ENCODE data around the gene TFAP2A.

TFAP2A gene

GRCh38 chr6:10382322-10382721 lies 32.6 kb downstream of the TFAP2A start:
- no peak for DNase-seq

GRCh38 chr6:10381830-10382208 lies 33.1 kb downstream of the TFAP2A start:
- DNase-seq, result no peak

DNA sequence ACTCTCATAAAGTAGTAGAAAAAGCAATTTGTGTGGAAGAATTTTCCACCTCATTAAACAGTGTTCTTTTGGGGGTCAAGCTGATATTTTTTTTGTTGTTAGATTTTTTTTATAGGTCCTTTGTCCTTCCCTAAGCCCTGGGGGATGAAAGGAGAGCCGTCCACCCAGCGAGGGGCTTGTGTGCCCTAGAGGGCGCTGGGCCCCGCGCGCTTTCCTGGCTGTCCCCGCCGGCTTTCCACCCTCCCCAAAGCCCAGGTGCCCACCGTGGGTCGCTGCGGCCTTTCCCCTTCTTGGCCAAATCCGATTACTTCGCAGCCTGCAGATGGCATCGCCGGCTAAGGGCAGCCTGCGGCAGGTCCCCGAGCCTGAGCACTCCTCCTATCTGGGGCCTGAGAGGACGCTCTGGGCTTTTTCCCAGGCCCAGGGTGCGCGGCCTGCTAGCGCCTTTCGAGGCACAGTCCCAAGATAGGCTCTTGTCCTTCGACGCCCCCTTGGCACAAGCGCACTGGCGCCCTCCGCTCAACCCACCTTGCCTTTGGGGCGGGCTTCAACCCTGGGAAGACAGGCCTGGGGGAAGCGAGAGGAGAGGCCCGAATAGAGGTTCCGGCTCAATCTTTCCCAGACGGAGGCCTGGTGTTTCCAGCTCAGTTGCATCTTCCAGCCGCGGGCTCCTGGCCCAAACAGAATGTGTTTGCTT lies 33.6 kb downstream of the TFAP2A start:
- no peak for DNase-seq

GRCh38 chr6:10375391-10375969 lies 39.4 kb downstream of the TFAP2A start:
- DNase-seq, result no peak

GRCh38 chr6:10373642-10374359 lies 41.1 kb downstream of the TFAP2A start:
- no peak for DNase-seq

DNA sequence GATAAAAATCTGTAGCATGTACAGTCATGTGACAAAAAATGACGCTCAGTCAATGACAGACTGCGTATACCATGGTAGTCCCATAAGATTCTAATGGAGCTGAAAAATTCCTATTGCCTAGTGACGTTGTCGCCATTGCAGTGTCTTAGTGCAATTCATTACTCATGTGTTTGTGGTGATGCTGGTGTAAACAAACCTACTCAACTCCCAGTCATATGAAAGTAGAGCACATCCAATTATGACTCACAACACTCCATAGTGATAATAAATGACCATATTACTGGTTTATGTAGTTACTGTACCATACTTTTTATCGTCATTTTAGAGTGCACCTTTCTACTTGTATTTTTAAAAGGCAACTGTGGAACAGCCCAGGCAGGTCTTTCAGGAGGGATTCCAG lies 45.0 kb downstream of the TFAP2A start:
- peak; percentile 15 for DNase-seq

DNA sequence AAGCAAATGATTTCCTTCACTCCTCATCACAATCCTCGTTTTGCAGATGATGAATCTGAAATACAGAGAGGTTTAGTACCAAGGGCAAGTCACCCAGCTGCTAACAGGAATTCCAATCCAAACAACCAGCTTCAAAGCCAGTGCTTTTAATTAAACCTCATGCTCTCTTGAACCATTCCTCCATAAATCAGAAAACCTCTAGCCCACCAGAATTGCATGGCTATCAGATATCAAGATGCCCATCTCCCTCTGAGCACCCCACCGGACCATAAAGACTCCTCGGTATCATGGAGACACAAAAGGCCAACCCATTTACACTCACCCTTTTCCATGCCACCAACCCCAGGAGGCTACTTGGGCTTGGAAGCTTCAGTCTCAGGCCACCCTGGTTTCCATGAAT lies 46.0 kb downstream of the TFAP2A start:
- no peak for DNase-seq

GRCh38 chr6:10363911-10364310 lies 51.0 kb downstream of the TFAP2A start:
- no peak for DNase-seq

GRCh38 chr6:10362300-10362699 lies 52.6 kb downstream of the TFAP2A start:
- DNase-seq, result no peak

GRCh38 chr6:10361428-10361827 lies 53.4 kb downstream of the TFAP2A start:
- DNase-seq, result no peak

DNA sequence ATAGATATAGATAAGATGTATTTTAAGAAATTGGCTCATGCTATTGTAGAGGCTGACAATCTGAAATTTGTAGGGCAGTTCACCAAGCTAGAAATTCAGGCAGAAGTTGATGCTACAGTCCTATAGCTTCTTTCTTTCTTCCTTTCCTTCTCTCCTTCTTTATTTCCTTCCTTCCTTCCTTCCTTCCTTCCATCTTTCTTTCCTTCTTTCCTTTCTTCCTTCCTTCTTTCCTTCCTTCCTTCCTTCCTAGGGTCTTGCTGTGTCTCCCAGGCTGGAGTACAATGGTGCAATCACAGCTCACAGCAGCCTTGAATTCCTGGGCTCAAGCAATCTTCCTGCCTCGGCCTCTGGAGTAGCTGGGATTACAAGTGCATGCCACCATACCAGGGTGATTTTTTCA lies 55.3 kb downstream of the TFAP2A start:
- no peak for DNase-seq

DNA sequence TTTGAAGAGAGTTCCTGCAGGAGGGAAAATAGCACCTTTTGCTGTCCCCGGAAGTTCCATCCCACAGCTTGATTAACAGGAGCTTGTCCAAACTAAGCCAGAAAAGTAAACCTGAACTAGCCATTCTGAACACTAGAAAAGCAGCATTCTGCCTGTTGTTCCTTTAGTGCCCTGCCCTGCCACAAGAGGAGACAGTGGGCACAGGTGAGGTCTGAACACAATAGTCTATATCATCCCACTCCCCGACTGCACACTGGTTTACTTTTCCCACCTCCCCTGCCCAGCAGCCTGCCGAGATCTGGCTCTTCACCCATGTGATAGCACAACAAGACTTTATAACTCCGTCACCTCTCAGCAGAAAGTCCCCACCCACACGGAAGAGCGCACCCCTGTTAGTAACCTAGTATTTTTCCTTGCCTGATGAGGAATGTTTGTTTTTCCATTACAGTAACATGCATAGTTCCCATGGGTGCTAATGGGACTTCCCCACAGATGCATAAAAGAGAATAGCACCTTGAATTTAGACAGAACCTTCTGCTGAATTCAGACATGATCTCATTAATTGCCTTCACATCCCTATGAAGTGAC lies 59.7 kb downstream of the TFAP2A start:
- no peak for DNase-seq

- DNase-seq, result no peak
These were observed 63.1 kb downstream of the TFAP2A start for GRCh38 chr6:10351791-10352190.

DNA sequence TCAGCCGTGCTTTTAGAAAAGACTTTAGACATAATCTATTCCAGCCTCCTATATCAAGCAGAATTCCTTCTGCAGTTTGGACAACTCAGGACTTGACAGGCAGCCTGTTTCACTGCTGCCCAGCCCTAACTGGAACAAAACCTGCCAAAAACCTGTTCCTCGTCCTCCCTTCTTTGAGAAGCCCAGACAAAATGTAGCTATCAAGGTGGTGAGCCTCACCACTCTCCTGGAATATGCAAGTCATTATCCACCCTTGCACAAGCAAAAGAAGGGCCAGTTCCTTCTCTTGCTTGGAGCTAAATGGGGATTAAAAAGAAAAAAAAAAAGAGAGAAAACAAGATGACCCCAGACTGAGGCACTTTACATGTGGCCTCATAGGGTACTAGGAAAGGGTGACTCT lies 64.2 kb downstream of the TFAP2A start:
- DNase-seq, result no peak

DNA sequence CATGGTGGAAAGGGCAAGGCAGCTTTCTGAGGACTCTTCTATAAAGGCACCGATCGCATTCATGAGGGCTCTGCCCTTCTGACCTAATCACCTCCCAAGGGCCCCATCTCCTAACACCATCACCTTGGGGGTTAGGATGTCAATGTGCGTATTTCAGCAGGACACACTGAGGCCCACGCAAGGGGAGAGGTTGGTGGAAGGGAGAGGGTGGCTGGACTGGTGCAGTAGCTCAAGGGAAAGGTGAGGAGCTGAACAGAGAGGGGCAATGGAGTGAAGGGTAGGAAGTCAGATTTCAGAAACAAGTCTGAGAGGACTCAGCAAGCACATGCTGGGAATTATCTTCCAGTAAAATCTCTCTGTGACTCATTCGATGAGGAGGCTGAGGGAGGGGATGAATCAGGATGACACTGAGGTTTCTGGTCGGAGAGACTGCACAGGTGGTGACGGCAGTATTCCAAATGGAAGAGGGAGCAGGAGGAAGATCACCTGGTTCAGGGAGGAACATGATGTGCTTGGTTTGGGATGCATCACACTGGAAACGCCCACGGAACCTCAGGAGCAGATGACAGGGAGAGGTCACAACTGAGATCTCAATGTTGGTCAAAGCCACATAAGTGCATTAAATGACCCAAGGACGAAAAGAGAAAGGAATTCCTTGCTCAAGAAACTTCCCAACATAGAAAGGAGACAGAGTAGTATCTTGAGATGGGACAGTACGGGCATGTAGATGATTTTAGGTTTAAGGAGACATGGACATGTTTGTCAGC lies 67.1 kb downstream of the TFAP2A start:
- DNase-seq, result peak; percentile 3

Measured in T1000 (cell line).